ENCODE measurements around the gene ILDR2. TPM values are rescaled to one million over a fixed set of nuclear protein-coding genes. Genes with fewer than 3 reads are reported as not detected.

Gene ILDR2
- total and polyA plus RNA-seq, 9 of the 15 experiments (the other 6 are each of a cell fraction or from before 2014, with no cell fraction given): 0.03 to 0.31 (median 0.18) TPM; not detected in 2

DNA sequence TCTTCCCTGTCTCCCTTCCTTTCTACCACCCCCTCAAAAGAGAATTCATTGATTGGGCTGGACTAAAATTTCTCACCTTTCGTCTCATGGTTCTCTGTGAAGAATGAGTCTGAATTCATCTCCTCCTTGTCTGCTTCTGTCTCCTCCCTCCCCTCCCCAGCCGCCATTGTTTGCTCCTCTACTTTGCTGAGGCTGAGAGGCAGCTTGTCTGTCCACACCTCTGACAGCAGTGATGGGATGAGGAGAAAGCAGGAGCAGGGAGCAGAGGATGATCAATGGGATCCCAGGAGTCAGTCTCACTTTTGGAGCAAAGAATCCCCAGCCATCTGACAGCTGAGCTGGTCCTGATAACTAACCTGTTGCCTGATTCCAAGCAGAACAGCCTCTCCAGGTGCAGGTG is 2.5 kb downstream of the ILDR2 start:
- Histone ChIP-seq H3K4me1 (replicated peaks in 1 of 2; ENCODE audit: control insufficient read depth in 2 of 2, insufficient read depth in 2 of 2, low read length in 2 of 2) (peaks cover 3 to 13% of the 10 kb centered on the region in 2 experiments; a peak in 3 of 5 replicates), H3K4me3 (no peak overlapping the region), H3K79me2 (ENCODE audit: control insufficient read depth, insufficient read depth, low read length) (no peaks in the 10 kb centered on the region), H4K20me1 (replicated peaks; ENCODE audit: control insufficient read depth, insufficient read depth, low read length) (peaks cover 6% of the 10 kb centered on the region; the same call in 1 of the 2 replicates), H3K27me3 (ENCODE audit: control insufficient read depth in 2 of 2, insufficient read depth in 2 of 2, low read length in 2 of 2) (peaks cover 39 to 45% of the 10 kb centered on the region in 2 experiments), H3K9me3 (replicated peaks; ENCODE audit: control insufficient read depth, insufficient read depth, low read depth, low read length) (no peaks in the 10 kb centered on the region), H3K9me1 (ENCODE audit: control insufficient read depth, insufficient read depth, low read length) (no peaks in the 10 kb centered on the region), H3K27ac (ENCODE audit: extremely low read depth, low read depth, low read length) (no peak overlapping the region), H3K36me3 (ENCODE audit: control insufficient read depth, insufficient read depth, low read length) (no peaks in the 10 kb centered on the region), H2AFZ (ENCODE audit: low read depth, low read length) (no peak overlapping the region), H3K4me2 (ENCODE audit: insufficient read depth, low read length) (no peak overlapping the region), H3K9ac (ENCODE audit: insufficient read depth in 1 of 2, low read depth in 2 of 2, low read length in 2 of 2) (no peak overlapping the region)
- CTCF ChIA-PET (ENCODE audit: low intra/inter-chr PET ratio): no interaction called here
- FAIRE-seq (no peak), ATAC-seq (no peak), DNase-seq (ENCODE audit: extremely low read depth in 1 of 4, low spot score in 3 of 4) (no peak)
- 0% methylated on average over 2 of the region's 2 CpGs for WGBS (ENCODE audit: insufficient coverage, low coverage, missing lambda C conversion rate)
- TF ChIP-seq DPF2 (IDR thresholded peaks at IDR 0.05): no peak
- TF ChIP-seq CREB1 (IDR thresholded peaks at IDR 0.05): no peak
- TF ChIP-seq CREB1 (CRISPR knock-in tag; IDR thresholded peaks at IDR 0.05): no peak
- TF ChIP-seq SAFB2 (IDR thresholded peaks at IDR 0.05; ENCODE audit: borderline replicate concordance, low read depth, low read length, severe bottlenecking): no peak
- TF ChIP-seq TBP (optimal IDR thresholded peaks at IDR 0.05; ENCODE audit: low read depth, low read length): no peak
- BruUV-seq (replicated peaks): no TSS peak
- intact Hi-C loops (cut with micrococcal nuclease): no loop called here
- POLR2A ChIA-PET: interaction anchor here (0.5 kb wide), 1 partner anchor 105 kb away, joined by 3 read pairs; no protein-coding TSS in a partner anchor
- in situ Hi-C loops (cut with MboI): no loop called here

DNA sequence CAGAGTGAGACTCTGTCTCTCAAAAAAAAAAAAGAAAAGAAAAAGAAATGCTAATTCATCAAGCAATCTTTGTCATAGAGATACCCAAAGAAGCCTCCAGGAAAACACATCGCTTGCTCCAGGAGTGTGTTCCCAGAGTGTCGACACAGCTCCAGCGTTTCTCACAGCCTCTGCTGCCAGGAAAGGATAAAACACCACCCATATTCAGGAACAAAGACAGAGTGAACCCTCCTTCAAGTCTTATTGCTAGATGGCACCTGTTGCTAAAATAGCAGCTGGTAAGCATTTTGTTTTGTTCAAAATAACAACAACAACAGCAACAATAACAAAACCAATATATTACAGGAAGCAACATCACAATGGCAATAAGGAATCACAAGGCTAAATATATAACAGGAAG is 3.1 kb downstream of the ILDR2 start:
- peaks cover 3 to 13% of the 10 kb centered on the region in 2 experiments; a peak in 3 of 5 replicates for H3K4me1 ChIP-seq (replicated peaks in 1 of 2; ENCODE audit: control insufficient read depth in 2 of 2, insufficient read depth in 2 of 2, low read length in 2 of 2)
- H4K20me1 ChIP-seq (replicated peaks; ENCODE audit: control insufficient read depth, insufficient read depth, low read length): peaks cover 6% of the 10 kb centered on the region; the same call in 1 of the 2 replicates
- H3K27ac ChIP-seq (ENCODE audit: extremely low read depth, low read depth, low read length): no peak overlapping the region
- H3K9me1 ChIP-seq (ENCODE audit: control insufficient read depth, insufficient read depth, low read length): no peaks in the 10 kb centered on the region
- FAIRE-seq (no peak), ATAC-seq (no peak), DNase-seq (ENCODE audit: extremely low read depth in 1 of 4, low spot score in 3 of 4) (no peak)
- H3K9ac ChIP-seq (ENCODE audit: insufficient read depth in 1 of 2, low read depth in 2 of 2, low read length in 2 of 2): no peak overlapping the region
- no TSS peak for BruUV-seq (replicated peaks)
- intact Hi-C loops (cut with micrococcal nuclease): no loop called here
- in situ Hi-C loops (cut with MboI): no loop called here
- no peak overlapping the region for H3K4me3 ChIP-seq
- H3K36me3 ChIP-seq (ENCODE audit: control insufficient read depth, insufficient read depth, low read length): no peaks in the 10 kb centered on the region
- peaks cover 40 to 48% of the 10 kb centered on the region in 2 experiments for H3K27me3 ChIP-seq (ENCODE audit: control insufficient read depth in 2 of 2, insufficient read depth in 2 of 2, low read length in 2 of 2)
- ChIA-PET CTCF (ENCODE audit: low intra/inter-chr PET ratio) (no interaction called here), POLR2A (interaction anchor here (0.7 kb wide), 1 partner anchor 20 kb away, joined by 3 read pairs; no protein-coding TSS in a partner anchor)
- H3K4me2 ChIP-seq (ENCODE audit: insufficient read depth, low read length): no peak overlapping the region
- H3K79me2 ChIP-seq (ENCODE audit: control insufficient read depth, insufficient read depth, low read length): no peaks in the 10 kb centered on the region
- no peaks in the 10 kb centered on the region for H3K9me3 ChIP-seq (replicated peaks; ENCODE audit: control insufficient read depth, insufficient read depth, low read depth, low read length)
- H2AFZ ChIP-seq (ENCODE audit: low read depth, low read length): no peak overlapping the region
- 0% methylated on average over 3 of the region's 3 CpGs for WGBS (ENCODE audit: insufficient coverage, low coverage, missing lambda C conversion rate)
- TF ChIP-seq TRIM24 (IDR thresholded peaks at IDR 0.05): no peak
- TF ChIP-seq XRCC5 (IDR thresholded peaks at IDR 0.05; ENCODE audit: low read depth, low read length): no peak
- TF ChIP-seq, protein P1, sequence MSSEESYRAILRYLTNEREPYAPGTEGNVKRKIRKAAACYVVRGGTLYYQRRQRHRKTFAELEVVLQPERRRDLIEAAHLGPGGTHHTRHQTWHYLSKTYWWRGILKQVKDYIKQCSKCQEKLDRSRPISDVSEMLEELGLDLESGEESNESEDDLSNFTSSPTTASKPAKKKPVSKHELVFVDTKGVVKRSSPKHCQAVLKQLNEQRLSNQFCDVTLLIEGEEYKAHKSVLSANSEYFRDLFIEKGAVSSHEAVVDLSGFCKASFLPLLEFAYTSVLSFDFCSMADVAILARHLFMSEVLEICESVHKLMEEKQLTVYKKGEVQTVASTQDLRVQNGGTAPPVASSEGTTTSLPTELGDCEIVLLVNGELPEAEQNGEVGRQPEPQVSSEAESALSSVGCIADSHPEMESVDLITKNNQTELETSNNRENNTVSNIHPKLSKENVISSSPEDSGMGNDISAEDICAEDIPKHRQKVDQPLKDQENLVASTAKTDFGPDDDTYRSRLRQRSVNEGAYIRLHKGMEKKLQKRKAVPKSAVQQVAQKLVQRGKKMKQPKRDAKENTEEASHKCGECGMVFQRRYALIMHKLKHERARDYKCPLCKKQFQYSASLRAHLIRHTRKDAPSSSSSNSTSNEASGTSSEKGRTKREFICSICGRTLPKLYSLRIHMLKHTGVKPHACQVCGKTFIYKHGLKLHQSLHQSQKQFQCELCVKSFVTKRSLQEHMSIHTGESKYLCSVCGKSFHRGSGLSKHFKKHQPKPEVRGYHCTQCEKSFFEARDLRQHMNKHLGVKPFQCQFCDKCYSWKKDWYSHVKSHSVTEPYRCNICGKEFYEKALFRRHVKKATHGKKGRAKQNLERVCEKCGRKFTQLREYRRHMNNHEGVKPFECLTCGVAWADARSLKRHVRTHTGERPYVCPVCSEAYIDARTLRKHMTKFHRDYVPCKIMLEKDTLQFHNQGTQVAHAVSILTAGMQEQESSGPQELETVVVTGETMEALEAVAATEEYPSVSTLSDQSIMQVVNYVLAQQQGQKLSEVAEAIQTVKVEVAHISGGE (CRISPR knock-in tag; IDR thresholded peaks at IDR 0.05): no peak
- no peak for TF ChIP-seq ZFP36 (IDR thresholded peaks at IDR 0.05; ENCODE audit: low read depth, low read length, partially characterized antibody)
- no peak for TF ChIP-seq RBBP5 (IDR thresholded peaks at IDR 0.05; ENCODE audit: borderline replicate concordance, insufficient read depth, low read length, poor library complexity, severe bottlenecking)
- no peak for TF ChIP-seq MYC (IDR thresholded peaks at IDR 0.05; ENCODE audit: low read depth, low read length)
- no peak for TF ChIP-seq MYC (CRISPR knock-in tag; IDR thresholded peaks at IDR 0.05; ENCODE audit: borderline replicate concordance, low read depth)
- TF ChIP-seq HEY1 (CRISPR knock-in tag; IDR thresholded peaks at IDR 0.05; ENCODE audit: borderline replicate concordance): no peak
- no peak for TF ChIP-seq KDM5B (IDR thresholded peaks at IDR 0.05; ENCODE audit: insufficient replicate concordance, low read depth, low read length)

All from K562 (cell line).